LNCaP clone FGC (cell line): Measurements from ENCODE around the gene CDK6.

Experiments
- DNase-seq: peaks from one replicate; pipeline ENCODE4 v3.0.0-alpha.2; 2011; ENCODE audit warnings: low read depth
- H3K4me3 ChIP-seq: 2 replicates; pipeline ENCODE4 v1.5.1; 2011; ENCODE audit warnings: mild to moderate bottlenecking, low read depth, low read length, control low read depth
- TF ChIP-seq, protein P1 (sequence below): IDR thresholded peaks from 2 replicates; pipeline ENCODE4 v1.5.1; 2012; ENCODE audit warnings: mild to moderate bottlenecking; ENCODE audit not compliant: control insufficient read depth, insufficient read depth; ENCODE audit errors: extremely low read depth

Gene CDK6

GRCh38 chr7:92806496-92806895, 29.9 kb downstream of the CDK6 start:
- no peak overlapping the region for H3K4me3 ChIP-seq
- TF ChIP-seq, protein P1, sequence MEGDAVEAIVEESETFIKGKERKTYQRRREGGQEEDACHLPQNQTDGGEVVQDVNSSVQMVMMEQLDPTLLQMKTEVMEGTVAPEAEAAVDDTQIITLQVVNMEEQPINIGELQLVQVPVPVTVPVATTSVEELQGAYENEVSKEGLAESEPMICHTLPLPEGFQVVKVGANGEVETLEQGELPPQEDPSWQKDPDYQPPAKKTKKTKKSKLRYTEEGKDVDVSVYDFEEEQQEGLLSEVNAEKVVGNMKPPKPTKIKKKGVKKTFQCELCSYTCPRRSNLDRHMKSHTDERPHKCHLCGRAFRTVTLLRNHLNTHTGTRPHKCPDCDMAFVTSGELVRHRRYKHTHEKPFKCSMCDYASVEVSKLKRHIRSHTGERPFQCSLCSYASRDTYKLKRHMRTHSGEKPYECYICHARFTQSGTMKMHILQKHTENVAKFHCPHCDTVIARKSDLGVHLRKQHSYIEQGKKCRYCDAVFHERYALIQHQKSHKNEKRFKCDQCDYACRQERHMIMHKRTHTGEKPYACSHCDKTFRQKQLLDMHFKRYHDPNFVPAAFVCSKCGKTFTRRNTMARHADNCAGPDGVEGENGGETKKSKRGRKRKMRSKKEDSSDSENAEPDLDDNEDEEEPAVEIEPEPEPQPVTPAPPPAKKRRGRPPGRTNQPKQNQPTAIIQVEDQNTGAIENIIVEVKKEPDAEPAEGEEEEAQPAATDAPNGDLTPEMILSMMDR: no peak
- DNase-seq: no peak

DNA sequence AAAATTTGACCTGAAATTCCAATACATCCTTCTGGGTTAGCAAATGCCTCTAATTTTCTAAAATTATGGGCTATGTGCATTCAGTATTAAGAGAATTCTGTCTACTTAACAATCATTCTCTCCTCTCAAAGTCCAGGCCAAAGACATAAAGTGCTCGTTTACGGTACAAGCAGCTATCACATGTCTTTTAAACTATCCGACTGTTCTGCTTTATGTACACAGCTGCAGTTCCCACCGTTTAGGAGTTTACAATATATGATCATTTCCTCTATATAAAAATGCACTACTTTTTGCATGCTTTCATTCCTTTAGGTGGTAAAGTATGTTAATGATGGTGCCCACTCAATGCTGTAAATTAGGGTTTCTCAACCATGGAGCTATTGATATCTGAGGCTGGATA, 34.0 kb downstream of the CDK6 start:
- DNase-seq: peak; percentile 67
- no peak overlapping the region for H3K4me3 ChIP-seq
- TF ChIP-seq, protein P1: no peak

DNA sequence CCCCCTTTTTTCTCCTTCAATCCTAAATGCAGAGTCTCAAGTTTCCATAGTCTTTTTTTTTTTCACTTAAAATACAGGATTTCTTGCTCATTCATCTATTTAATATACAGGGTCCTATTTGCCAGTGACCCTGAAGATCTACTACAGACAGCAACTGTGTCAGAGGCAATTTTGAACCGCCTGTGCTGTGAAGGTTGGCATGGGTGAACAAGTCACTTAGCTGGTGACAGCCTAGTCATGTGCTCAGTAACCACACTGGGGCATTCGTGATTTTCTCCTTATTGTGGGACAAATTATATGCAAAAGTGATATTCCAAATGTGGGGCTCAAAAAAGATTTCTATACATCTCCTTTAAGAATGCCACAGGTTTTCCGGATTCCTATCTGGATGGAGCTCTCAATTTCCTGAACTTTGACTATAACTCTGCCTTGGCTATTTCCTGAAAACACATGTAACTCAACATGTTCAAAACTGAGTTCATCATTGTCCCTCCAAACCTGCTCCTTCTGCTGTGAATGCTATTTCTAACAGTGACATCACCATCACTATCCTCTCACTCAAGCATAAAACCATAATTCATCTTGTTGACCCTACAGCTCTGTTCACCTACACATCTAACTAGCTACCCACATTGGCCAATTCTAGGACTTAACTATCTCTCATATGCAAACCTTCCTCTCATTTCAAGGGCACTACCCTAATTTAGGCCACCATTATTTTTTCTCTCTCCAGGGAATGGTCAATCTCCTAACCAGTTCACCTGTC, 36.7 kb downstream of the CDK6 start:
- no peak overlapping the region for H3K4me3 ChIP-seq
- TF ChIP-seq, protein P1: no peak
- no peak for DNase-seq

DNA sequence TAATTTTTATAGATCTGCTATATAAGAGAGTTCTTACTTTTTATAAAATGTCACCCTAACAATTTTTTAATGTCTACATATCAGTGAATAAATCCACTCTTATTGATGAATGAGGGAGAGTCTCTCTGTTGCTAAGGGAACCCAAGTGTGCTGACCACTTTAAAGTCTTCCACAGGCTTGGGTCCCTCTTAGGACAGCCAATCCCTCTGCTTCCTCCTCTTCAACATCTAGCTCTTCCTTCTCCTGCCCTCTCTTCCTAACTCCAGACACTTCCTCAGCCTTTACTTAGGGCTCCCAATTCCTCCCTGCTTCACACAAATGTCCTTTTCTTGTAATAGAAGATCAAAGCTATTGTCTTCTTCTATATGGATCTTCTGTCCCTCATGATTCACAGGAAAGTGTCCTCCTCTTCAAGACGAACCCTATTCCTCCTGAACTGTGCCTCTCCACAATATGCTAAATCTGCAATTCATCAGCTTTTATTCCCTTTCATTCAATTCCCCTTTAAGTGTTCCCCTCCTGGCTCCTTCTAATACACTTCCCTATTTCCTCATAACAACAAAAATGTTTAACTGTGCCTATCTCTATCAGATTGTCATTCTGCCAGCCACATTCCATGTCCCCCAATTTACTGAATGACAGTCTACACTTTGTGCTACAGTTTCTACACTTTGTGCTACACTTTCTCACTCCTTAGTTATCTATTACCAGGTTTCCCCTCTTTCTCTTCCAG, 37.7 kb downstream of the CDK6 start:
- TF ChIP-seq, protein P1: no peak
- DNase-seq: no peak
- H3K4me3 ChIP-seq: no peak overlapping the region

DNA sequence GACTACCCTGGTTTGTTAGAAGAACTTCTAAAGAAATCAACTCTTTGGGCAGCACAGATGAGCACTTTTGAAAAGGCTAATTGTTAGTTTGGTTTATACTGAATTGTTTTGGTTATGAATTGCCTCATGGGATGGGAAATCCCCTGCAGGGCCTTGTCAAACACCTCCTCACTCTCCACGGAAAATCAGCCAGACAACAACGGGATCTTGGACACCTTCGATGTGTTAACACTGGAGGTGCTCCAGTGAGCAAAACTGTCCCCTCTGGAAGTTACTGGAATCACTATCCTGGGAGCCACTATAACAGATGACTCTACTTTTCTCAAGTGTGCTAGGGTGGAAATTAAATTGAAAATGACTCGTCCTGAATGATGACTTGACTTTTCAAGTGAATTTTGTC, 38.7 kb downstream of the CDK6 start:
- DNase-seq: no peak
- H3K4me3 ChIP-seq: no peak overlapping the region
- TF ChIP-seq, protein P1: no peak

- DNase-seq: no peak
- TF ChIP-seq, protein P1: no peak
Measured at GRCh38 chr7:92797284-92797683, 39.1 kb downstream of the CDK6 start.

More at GRCh38 chr7:92797284-92797683, 39.1 kb downstream of the CDK6 start:
- H3K4me3 ChIP-seq: no peak overlapping the region
